H4 (cell line): Measurements from ENCODE around the gene HEPHL1. TPM values are rescaled to one million over a fixed set of nuclear protein-coding genes. Genes with fewer than 3 reads are reported as not detected.
"Not testable (repeated sequence)": the region's sequence is repeated elsewhere in the genome, so short reads cannot be mapped to it uniquely, and the experiment has no call there.

Experiments used
- DNase-seq: peaks from one replicate; pipeline ENCODE4 v3.0.0-alpha.2; 2015; ENCODE audit warnings: low spot score
- total RNA-seq: library from RNA; depleted of rRNA; stranded (reverse); fragments of >200 nt; shearing (Covaris generic); gene quantifications from 2 replicates; pipeline ENCODE4 v1.2.3, GENCODE V29; 2014

The HEPHL1 gene
- total RNA-seq, 1 experiment from 2014 or later, result not detected

GRCh38 chr11:94089341-94089740 lies 68.2 kb downstream of the HEPHL1 start:
- no peak for DNase-seq

- no peak for DNase-seq
Measured at GRCh38 chr11:94090401-94090800, 69.2 kb downstream of the HEPHL1 start.

- no peak for DNase-seq
Measured at GRCh38 chr11:94091091-94091490, 69.9 kb downstream of the HEPHL1 start.

DNA sequence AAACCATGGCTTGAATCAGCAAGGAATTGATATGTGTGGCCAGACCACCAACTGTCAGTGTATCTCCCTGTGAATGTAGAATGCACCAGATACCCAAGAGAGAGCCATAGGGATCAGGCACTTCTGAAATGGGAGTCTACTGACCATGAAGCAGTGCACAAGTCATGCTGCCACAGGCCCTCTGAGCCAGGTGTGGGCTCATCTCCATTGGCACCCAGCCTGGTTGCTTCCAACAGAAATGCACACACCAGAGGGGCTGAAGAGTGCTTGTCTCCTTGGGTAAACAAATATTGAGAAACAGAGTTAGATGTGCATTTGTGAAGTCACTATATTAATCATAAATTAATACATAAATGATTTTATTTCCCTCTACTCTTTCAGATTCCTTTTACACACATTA lies 79.1 kb downstream of the HEPHL1 start:
- no peak for DNase-seq

DNA sequence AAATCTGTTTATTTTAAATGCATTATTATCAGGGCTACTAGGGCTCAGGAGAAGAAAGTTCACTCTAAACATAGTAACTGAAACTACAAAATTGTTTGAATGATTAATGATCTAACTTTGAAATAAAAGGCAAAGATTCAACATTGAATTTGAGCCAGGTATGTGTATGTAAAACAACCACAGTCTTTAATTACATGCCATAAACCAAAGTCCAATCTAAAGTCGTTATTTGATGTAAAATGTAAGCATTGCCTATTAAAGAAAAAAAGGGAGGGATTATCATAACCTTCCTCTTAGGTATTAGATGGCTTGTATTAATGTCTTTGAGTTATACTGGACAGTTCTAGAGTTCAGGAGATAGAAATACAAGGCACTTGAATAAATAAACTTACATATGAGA lies 82.3 kb downstream of the HEPHL1 start:
- DNase-seq, result no peak

DNA sequence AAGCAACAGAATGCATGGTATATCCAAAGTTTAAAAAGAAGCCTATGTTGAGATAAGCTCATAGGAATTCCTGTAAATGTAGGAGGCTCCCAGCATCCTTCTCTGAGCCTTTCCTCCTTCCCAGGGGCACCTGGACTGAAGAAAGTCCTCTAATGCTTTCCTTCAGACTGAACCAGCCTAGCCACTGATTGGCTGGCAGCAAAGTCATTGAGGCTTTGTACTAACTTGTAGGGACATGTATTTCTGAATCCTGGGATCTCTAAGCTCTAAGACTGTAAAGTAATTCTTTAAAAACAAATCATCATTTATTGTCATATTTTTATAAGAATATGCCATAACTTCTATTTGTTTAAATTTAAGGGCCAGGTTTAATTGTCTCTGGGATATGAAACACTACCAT lies 83.6 kb downstream of the HEPHL1 start:
- DNase-seq, result no peak

GRCh38 chr11:94106716-94107115 lies 85.6 kb downstream of the HEPHL1 start:
- DNase-seq, result no peak

DNA sequence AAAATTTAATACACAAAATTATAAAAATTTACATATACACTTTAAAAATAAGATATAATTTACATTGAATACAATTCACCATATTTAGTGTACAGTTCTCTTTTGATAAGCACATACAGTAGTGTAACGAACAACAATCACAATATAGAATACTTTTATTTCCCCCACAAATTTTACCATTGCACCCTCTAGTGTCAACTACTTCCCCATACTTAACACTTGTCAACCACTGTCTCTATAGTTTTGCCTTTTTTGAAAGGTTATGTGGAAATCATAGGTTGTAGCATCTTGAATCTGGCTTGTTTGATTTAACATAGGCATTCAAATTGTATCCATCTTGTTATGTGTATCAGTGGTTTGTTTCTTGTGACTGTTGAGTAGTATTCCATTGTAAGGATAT lies 86.2 kb downstream of the HEPHL1 start:
- no peak for DNase-seq

- no peak for DNase-seq
Measured at GRCh38 chr11:94111241-94111640, 90.1 kb downstream of the HEPHL1 start.

DNA sequence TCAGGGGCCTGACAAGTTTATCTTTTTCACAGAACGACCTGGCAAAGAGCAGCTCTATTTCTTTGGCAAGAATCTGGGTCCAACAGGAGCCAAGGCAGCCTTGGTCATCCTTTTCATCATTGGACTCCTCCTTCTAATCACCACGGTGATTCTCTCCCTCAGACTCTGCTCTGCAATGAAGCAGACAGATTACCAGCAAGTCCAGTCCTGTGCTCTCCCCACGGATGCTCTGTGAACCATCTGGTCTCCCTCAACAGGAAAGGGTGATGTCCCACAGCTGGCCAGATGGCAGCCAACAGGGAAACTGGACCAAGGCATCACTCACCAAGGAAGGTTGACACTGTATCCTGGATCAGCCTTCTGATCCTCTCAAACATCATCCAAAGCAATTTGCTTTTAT lies 90.5 kb downstream of the HEPHL1 start:
- no peak for DNase-seq

DNA sequence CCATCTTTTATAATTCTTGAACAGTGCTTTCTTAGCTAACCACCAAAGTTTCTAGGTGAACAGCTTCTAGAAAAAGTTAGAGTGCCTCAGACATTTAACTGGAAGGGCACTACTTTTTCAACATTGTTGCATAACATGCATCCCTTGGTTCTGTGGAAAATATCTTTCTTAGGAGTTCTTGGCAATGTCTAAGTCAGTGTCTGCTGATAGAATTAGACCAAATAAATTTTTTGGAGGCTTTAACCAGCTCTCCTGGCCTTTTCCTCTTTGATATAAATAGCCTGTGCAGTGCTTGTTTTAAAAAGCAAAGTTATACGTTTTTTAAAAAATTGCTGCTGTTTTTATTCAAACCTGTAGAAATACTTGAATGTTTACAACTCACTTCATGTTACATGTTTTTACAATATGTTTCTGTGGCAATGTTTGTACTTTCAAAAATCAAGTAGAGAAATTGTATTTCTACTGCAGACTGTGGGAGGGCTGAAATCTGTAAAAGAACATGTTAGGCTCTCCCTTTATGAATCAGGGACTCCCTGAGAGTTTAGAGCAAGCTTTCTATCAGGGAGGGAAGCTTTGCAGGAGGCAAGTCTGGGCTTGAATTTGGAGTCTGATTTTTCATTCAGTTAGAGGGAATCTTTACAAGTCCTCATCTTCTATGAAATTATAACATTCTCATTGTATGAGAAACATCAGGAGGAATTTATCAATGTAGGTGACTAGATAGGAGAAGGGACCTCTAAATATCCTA lies 91.2 kb downstream of the HEPHL1 start:
- DNase-seq, result no peak

GRCh38 chr11:94117197-94117574 lies 96.0 kb downstream of the HEPHL1 start:
- DNase-seq, result no peak

DNA sequence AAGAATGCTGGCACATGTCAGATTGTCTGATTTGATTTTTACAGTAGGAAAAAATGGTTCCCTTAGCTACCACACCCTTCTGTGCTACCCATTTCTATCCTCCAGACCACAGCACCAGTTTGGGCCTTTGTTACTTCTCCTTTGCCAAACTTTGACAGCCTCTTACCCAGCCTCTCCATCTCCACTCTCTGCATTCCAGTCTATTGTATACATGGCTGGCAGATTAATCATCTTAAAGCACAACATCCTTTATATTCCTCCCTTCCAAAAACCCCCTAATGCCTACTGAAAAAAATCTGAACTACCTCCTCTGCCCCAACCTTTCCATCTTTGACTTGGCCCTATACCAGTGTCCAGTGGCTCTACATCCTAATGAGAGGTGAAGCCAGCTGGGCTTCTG lies 96.7 kb downstream of the HEPHL1 start:
- no peak for DNase-seq

DNA sequence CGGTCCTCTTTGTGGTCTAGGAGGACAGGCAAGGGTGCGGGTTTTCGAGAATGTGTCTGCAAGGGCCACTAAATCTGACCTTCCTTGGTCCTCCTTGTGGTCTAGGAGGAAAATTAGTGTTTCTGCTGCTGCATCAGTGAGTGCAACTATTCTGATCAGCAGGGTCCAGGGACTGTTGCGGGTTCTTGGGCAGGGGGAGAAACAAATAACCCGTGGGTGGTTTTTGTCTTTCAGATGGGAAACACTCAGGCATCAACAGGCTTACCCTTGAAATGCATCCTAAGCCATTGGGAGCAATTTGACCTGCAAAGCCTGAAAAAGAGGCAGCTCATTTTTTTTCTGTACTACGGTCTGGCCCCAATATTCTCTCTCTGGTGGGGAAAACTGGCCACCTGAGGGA lies 98.5 kb downstream of the HEPHL1 start:
- DNase-seq, result not testable (repeated sequence)

DNA sequence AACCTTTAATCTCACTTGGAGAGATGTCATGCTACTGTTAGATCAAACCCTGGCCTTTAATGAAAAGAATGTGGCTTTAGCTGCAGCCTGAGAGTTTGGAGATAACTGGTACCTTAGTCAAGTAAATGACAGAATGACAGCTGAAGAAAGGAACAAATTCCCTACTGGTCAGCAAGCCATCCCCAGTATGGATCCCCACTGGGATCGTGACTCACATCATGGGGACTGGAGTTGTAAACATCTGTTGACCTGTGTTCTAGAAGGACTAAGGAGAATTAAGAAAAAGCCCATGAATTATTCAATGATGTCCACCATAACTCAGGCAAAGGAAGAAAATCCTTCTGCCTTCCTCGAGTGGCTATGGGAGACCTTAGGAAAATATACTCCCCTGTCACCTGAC lies 99.4 kb downstream of the HEPHL1 start:
- DNase-seq, result not testable (repeated sequence)

DNA sequence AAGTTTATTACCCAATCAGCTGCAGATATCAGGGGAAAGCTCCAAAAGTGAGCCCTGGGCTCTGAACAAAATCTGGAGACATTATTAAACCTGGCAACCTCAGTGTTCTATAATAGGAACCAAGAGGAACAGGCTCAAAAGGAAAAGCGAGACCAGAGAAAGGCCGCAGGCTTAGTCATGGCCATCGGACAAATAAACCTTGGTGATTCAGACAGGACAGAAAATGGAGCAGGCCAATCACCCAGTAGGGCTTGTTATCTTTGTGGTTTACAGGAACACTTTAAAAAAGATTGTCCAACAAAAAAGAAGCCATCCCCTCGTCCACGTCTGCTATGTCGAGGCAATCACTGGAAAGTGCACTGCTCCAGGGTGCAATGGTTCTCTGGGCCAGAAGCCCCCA lies 99.8 kb downstream of the HEPHL1 start:
- DNase-seq, result no peak

- no peak for DNase-seq
Measured at GRCh38 chr11:94125407-94126115, 104.4 kb downstream of the HEPHL1 start.

DNA sequence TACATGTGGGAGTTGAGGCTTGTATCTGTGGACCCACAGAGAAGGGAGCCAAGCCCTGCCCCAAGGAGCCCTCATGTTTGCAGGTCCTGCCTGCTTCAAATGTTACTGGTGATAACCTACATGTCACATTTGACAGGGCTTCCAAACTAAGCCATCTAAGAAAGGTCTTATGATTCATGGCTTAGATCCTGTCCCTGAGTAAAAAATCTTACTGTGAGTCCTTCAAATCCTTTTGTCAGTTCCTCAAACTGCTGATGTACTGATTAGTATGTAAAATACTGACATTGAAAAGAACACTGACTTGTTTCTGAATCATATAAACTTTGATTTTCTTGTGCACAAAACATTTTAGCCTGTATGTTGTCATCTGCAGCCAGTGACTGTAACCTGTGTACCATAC lies 106.5 kb downstream of the HEPHL1 start:
- no peak for DNase-seq

DNA sequence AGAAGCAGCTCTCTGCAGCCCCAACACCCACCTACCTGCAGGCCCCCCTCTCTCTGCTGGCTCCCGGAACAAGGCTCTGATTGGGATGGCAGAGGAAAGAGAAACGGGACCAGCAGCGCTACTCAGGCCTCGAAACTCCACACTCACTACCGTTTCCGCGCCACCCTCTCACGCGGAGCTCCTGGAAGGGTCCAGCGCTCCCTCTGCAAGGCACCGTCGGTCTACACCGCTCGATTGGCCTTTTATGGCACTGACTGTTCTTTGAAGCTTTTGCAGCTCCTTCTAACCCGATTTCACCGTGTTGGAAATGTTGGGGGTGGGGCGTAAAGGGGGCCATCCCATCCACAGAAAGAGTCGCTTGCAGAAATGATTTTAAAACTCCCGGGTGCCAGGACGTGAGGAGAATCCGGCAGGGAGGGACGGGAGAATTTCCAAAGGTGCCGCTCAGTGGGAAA lies 107.2 kb downstream of the HEPHL1 start:
- DNase-seq, result no peak

- DNase-seq, result peak; percentile 77
Measured at GRCh38 chr11:94128746-94129511, 107.8 kb downstream of the HEPHL1 start, which contains the start of gene PANX1. Gene PANX1 (plus strand): TSS chr11:94128841. CDS start chr11:94129313, 472 bp downstream.

DNA sequence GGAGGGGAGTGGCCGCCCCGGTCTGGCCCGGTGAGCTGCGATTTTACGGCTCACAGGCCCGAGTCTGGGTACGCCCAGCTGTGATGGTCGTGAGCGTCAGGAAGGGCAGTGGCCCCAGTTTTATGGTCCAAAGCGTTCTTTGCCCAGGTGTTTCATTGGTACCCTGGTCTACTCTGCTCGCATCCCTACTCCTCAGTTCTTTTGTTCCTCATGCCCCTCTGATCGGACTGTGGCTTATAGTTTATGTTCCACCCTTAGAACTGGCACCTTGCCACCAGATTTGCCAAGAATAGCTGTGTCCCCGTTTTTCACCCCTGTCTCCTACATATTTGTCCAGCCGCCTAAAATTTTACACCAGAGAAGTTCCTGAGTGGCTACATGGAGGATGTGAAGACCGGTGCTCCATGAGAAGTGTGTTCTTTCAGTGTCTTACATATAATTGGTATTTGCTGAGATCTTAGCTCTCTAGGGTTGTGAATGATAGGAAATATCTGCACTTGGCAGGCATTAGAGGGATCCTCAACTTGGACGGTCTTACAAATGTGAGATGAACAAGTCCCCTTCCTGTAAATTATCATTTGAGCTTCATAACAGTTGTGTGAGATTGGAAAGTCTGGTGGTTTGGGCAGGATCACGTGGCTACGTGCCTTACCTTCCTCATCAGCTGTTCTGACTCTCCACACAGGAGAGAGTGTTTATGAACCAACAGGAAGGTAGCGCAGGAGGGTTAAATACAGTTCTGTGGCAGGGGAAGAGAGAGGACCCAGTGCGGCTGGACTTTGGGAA lies 108.6 kb downstream of the HEPHL1 start:
- DNase-seq, result no peak
